ENCODE results near the gene CAMK2D.

- TF ChIP-seq, protein P1, sequence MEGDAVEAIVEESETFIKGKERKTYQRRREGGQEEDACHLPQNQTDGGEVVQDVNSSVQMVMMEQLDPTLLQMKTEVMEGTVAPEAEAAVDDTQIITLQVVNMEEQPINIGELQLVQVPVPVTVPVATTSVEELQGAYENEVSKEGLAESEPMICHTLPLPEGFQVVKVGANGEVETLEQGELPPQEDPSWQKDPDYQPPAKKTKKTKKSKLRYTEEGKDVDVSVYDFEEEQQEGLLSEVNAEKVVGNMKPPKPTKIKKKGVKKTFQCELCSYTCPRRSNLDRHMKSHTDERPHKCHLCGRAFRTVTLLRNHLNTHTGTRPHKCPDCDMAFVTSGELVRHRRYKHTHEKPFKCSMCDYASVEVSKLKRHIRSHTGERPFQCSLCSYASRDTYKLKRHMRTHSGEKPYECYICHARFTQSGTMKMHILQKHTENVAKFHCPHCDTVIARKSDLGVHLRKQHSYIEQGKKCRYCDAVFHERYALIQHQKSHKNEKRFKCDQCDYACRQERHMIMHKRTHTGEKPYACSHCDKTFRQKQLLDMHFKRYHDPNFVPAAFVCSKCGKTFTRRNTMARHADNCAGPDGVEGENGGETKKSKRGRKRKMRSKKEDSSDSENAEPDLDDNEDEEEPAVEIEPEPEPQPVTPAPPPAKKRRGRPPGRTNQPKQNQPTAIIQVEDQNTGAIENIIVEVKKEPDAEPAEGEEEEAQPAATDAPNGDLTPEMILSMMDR (conservative IDR thresholded peaks at IDR 0.05; ENCODE audit: low read depth, low read length) = no peak
- no peak for TF ChIP-seq EZH2 (IDR thresholded peaks at IDR 0.05; ENCODE audit: low read length, unreplicated experiment)
These were observed 23.1 kb upstream of the CAMK2D start for GRCh38 chr4:113784497-113785250.
